K562 (cell line): ENCODE results near the gene DLGAP3. TPM values are rescaled to one million over a fixed set of nuclear protein-coding genes. Genes with fewer than 3 reads are reported as not detected.

Experiments used
- BCOR ChIP-seq: fragments of 450-650 bp; IDR thresholded peaks from 2 replicates; pipeline ENCODE4 v1.6.1; 2016
- BRD4 ChIP-seq: fragments of 200-600 bp; sonication (generic); IDR thresholded peaks from 2 replicates; pipeline ENCODE4 v1.6.1; 2017; ENCODE audit warnings: inconsistent platforms
- BRF1 ChIP-seq: IDR thresholded peaks from 3 replicates; pipeline ENCODE4 v1.6.1; 2011; ENCODE audit warnings: borderline replicate concordance, mild to moderate bottlenecking; ENCODE audit not compliant: insufficient read length; ENCODE audit errors: extremely low read depth
- DMBX1 ChIP-seq: fragments of 250-450 bp; sonication (Bioruptor Pico); IDR thresholded peaks from 2 replicates; pipeline ENCODE4 v1.8.0; 2022; ENCODE audit warnings: inconsistent platforms, mild to moderate bottlenecking, moderate library complexity, borderline replicate concordance
- EWSR1 ChIP-seq: fragments of 450-650 bp; IDR thresholded peaks from 2 replicates; pipeline ENCODE4 v1.6.1; 2018; ENCODE audit warnings: borderline replicate concordance, mild to moderate bottlenecking, low read depth, moderate library complexity; ENCODE audit not compliant: partially characterized antibody
- HCFC1 ChIP-seq: IDR thresholded peaks from 2 replicates; pipeline ENCODE4 v1.6.1; 2012; ENCODE audit warnings: low read depth, low read length, improper control_type of control experiment
- HNRNPH1 ChIP-seq: fragments of 200-400 bp; formaldehyde crosslinking; optimal IDR thresholded peaks from 2 replicates; pipeline ENCODE3; 2017; ENCODE audit warnings: low read depth, mild to moderate bottlenecking, low read length, moderate library complexity
- NR2C1 ChIP-seq, 2 experiments: fragments of 450-650 bp; IDR thresholded peaks; 2 replicates each; pipeline ENCODE4 v1.6.1; 2017; ENCODE audit warnings: mild to moderate bottlenecking in 2 of 2, antibody characterized with exemption in 1 of 2, inconsistent platforms in 1 of 2, missing compliant biosample characterization in 1 of 2, missing genetic modification characterization in 1 of 2
- PRMT5 ChIP-seq: sonication (generic); formaldehyde crosslinking; IDR thresholded peaks from 2 replicates; pipeline ENCODE4 v1.5.0; 2020; ENCODE audit warnings: missing genetic modification reagents
- TGIF2 ChIP-seq: sonication (generic); formaldehyde crosslinking; IDR thresholded peaks from 2 replicates; pipeline ENCODE4 v1.8.1; 2022; ENCODE audit warnings: mild to moderate bottlenecking, missing genetic modification reagents, moderate library complexity
- ZC3H8 ChIP-seq: fragments of 450-650 bp; IDR thresholded peaks from 2 replicates; pipeline ENCODE4 v1.6.1; 2017
- ZNF445 ChIP-seq: fragments of 250-450 bp; sonication (Bioruptor Pico); IDR thresholded peaks from 2 replicates; pipeline ENCODE4 v1.4.0; 2020; ENCODE audit warnings: low read depth, mild to moderate bottlenecking, moderate library complexity
- ZNF785 ChIP-seq: fragments of 250-450 bp; sonication (Bioruptor Pico); IDR thresholded peaks from 2 replicates; pipeline ENCODE4 v1.4.0; 2020; ENCODE audit warnings: mild to moderate bottlenecking
- polyA plus RNA-seq, 8 experiments: library from polyadenylated mRNA; depleted of rRNA in 4 of 8; stranded (reverse) in 5 of 8; unstranded in 3 of 8; fragments of >200 nt; fragmentation: Nextera tagmentation in 2 of 8; fragmentation: Illumina TruSeq in 1 of 8; extraction: Ambion mirVana in 2 of 8; extraction: Trizol in 1 of 8; gene quantifications; 2 replicates each; pipeline versions ENCODE4 v1.2.1 to v1.2.3, GENCODE V29; 2011 to 2014; ENCODE audit warnings: inconsistent platforms in 1 of 8, missing spikeins in 1 of 8
- total RNA-seq, 7 experiments: library from RNA; depleted of rRNA in 6 of 7; stranded (reverse); fragments of >200 nt in 6 of 7; fragmentation: Illumina TruSeq in 2 of 7; extraction: Trizol in 2 of 7; gene quantifications; 2 replicates each; pipeline versions ENCODE4 v1.2.1 to v1.2.3, GENCODE V29; 2011 to 2021; ENCODE audit warnings: low replicate concordance in 1 of 7
- TF ChIP-seq, protein P1 (sequence below), 2 experiments: fragments of 450-650 bp in 1 of 2; sonication (generic) in 1 of 2; formaldehyde crosslinking in 1 of 2; IDR thresholded peaks in 1 of 2; conservative IDR thresholded peaks in 1 of 2; 2 replicates each; pipeline versions ENCODE4 v1.6.1 to v1.8.1; 2016 to 2023; ENCODE audit warnings: mild to moderate bottlenecking in 2 of 2, moderate library complexity in 2 of 2, inconsistent platforms in 1 of 2, missing genetic modification reagents in 1 of 2
- TF ChIP-seq, protein P2 (sequence below): sonication (generic); formaldehyde crosslinking; IDR thresholded peaks from 2 replicates; pipeline ENCODE4 v1.9.0; 2022; ENCODE audit warnings: mild to moderate bottlenecking, missing genetic modification reagents
- TF ChIP-seq, protein P3 (sequence below): sonication (generic); formaldehyde crosslinking; IDR thresholded peaks from 2 replicates; pipeline ENCODE4 v1.8.0; 2022; ENCODE audit warnings: missing genetic modification reagents, mild to moderate bottlenecking, moderate library complexity, borderline replicate concordance
- TF ChIP-seq, protein P4 (sequence below): fragments of 250-450 bp; sonication (Bioruptor Pico); IDR thresholded peaks from 2 replicates; pipeline ENCODE4 v1.4.0; 2020; ENCODE audit warnings: borderline replicate concordance
- TF ChIP-seq, protein P5 (sequence below): fragments of 450-650 bp; conservative IDR thresholded peaks from 2 replicates; pipeline ENCODE4 v1.6.1; 2016; ENCODE audit warnings: missing genetic modification characterization, low read depth, mild to moderate bottlenecking, missing compliant biosample characterization, moderate library complexity
- TF ChIP-seq, protein P6 (sequence below): fragments of 450-650 bp; IDR thresholded peaks from 2 replicates; pipeline ENCODE4 v1.6.1; 2016; ENCODE audit warnings: mild to moderate bottlenecking

Gene DLGAP3
- total and polyA plus RNA-seq, 9 of the 15 experiments (the other 6 are each of a cell fraction or from before 2014, with no cell fraction given) = 0.01 to 0.16 (median 0.07) TPM; not detected in 6

DNA sequence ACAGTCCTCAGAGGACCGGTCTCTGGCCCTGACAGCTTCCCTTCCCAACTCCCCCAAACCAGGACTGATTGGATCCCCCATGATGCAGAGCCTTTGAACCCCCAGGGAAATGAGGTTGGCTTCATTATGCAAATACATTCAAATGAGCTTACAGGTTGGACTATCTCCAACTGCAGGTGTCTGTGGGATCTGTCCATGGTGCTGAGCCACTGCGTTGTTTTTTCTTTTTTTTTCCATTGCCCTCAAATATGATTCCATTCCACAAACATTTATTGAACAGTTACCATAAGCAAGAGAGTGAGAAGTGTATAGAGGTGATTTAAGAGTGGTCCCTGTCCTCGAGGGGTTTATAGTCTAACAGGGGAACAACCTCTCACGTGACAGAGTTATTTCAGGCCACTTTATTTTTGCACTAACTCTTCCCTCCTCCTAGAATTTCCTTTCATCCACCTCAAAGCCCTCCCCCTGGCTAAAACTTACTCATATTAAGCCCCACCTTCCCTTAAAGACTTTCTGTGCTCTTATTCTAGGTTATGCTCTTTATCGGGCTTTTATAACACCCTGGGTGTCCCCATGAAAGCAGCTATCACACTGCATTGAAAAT lies 21.9 kb downstream of the DLGAP3 start (continued):
- TF ChIP-seq, protein P1, sequence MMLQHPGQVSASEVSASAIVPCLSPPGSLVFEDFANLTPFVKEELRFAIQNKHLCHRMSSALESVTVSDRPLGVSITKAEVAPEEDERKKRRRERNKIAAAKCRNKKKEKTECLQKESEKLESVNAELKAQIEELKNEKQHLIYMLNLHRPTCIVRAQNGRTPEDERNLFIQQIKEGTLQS (IDR thresholded peaks at IDR 0.05) = no peak
- TF ChIP-seq, protein P1 (CRISPR knock-in tag; conservative IDR thresholded peaks at IDR 0.05) = no peak
- no peak for TF ChIP-seq HCFC1
- 0 out of 2 replicates have a peak, but pooled peaks have one; percentile 27 for TF ChIP-seq DMBX1
- TF ChIP-seq BCOR = no peak
- TF ChIP-seq PRMT5 = no peak
- TF ChIP-seq, protein P2, sequence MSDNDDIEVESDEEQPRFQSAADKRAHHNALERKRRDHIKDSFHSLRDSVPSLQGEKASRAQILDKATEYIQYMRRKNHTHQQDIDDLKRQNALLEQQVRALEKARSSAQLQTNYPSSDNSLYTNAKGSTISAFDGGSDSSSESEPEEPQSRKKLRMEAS (CRISPR knock-in tag) = no peak
- no peak for TF ChIP-seq NR2C1 (IDR thresholded peaks at IDR 0.05)
- TF ChIP-seq NR2C1 (tag; IDR thresholded peaks at IDR 0.05) = no peak
- TF ChIP-seq, protein P3, sequence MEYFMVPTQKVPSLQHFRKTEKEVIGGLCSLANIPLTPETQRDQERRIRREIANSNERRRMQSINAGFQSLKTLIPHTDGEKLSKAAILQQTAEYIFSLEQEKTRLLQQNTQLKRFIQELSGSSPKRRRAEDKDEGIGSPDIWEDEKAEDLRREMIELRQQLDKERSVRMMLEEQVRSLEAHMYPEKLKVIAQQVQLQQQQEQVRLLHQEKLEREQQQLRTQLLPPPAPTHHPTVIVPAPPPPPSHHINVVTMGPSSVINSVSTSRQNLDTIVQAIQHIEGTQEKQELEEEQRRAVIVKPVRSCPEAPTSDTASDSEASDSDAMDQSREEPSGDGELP = 0 out of 2 replicates have a peak, but pooled peaks have one; percentile 16
- no peak for TF ChIP-seq BRD4
- no peak for TF ChIP-seq HNRNPH1
- TF ChIP-seq, protein P4, sequence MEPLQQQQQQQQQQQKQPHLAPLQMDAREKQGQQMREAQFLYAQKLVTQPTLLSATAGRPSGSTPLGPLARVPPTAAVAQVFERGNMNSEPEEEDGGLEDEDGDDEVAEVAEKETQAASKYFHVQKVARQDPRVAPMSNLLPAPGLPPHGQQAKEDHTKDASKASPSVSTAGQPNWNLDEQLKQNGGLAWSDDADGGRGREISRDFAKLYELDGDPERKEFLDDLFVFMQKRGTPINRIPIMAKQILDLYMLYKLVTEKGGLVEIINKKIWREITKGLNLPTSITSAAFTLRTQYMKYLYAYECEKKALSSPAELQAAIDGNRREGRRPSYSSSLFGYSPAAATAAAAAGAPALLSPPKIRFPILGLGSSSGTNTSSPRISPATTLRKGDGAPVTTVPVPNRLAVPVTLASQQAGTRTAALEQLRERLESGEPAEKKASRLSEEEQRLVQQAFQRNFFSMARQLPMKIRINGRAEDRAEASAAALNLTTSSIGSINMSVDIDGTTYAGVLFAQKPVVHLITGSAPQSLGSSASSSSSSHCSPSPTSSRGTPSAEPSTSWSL (CRISPR knock-in tag) = no peak
- TF ChIP-seq ZC3H8 = no peak
- TF ChIP-seq BRF1 = no peak
- TF ChIP-seq ZNF785 (CRISPR knock-in tag) = no peak
- TF ChIP-seq TGIF2 = no peak
- no peak for TF ChIP-seq EWSR1
- TF ChIP-seq, protein P5, sequence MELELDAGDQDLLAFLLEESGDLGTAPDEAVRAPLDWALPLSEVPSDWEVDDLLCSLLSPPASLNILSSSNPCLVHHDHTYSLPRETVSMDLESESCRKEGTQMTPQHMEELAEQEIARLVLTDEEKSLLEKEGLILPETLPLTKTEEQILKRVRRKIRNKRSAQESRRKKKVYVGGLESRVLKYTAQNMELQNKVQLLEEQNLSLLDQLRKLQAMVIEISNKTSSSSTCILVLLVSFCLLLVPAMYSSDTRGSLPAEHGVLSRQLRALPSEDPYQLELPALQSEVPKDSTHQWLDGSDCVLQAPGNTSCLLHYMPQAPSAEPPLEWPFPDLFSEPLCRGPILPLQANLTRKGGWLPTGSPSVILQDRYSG = 0 out of 2 replicates have a peak, but pooled peaks have one; percentile 33
- TF ChIP-seq, protein P6, sequence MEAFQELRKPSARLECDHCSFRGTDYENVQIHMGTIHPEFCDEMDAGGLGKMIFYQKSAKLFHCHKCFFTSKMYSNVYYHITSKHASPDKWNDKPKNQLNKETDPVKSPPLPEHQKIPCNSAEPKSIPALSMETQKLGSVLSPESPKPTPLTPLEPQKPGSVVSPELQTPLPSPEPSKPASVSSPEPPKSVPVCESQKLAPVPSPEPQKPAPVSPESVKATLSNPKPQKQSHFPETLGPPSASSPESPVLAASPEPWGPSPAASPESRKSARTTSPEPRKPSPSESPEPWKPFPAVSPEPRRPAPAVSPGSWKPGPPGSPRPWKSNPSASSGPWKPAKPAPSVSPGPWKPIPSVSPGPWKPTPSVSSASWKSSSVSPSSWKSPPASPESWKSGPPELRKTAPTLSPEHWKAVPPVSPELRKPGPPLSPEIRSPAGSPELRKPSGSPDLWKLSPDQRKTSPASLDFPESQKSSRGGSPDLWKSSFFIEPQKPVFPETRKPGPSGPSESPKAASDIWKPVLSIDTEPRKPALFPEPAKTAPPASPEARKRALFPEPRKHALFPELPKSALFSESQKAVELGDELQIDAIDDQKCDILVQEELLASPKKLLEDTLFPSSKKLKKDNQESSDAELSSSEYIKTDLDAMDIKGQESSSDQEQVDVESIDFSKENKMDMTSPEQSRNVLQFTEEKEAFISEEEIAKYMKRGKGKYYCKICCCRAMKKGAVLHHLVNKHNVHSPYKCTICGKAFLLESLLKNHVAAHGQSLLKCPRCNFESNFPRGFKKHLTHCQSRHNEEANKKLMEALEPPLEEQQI = peak; percentile 48; the same call in 1 of the 2 replicates
- TF ChIP-seq ZNF445 = no peak
